Measurements from ENCODE around the gene ADGRG4.
"Not testable (repeated sequence)": the region's sequence is repeated elsewhere in the genome, so short reads cannot be mapped to it uniquely, and the experiment has no call there.

ADGRG4 gene

GRCh38 chrX:136300721-136301120 is at the start of gene ADGRG4:
Gene ADGRG4, plus strand, starts transcription at chrX:136300963. Its CDS starts 7,815 bp downstream, at chrX:136308778.
- DNase-seq: not testable (repeated sequence)

GRCh38 chrX:136251041-136251991 is 49.4 kb upstream of the ADGRG4 start, which contains the start of gene MAP7D3:
Gene MAP7D3, minus strand, starts transcription at chrX:136251400. Its CDS starts 42 bp downstream, at chrX:136251358.
- peak; percentile 78 for DNase-seq

GRCh38 chrX:136255541-136255940 is 45.2 kb upstream of the ADGRG4 start:
- DNase-seq: no peak

GRCh38 chrX:136256026-136256425 is 44.7 kb upstream of the ADGRG4 start:
- no peak for DNase-seq

GRCh38 chrX:136258951-136259350 is 41.8 kb upstream of the ADGRG4 start:
- no peak for DNase-seq

GRCh38 chrX:136259543-136259942 is 41.2 kb upstream of the ADGRG4 start:
- DNase-seq: peak; percentile 23

GRCh38 chrX:136260776-136261175 is 40.0 kb upstream of the ADGRG4 start:
- no peak for DNase-seq

GRCh38 chrX:136261321-136261720 is 39.4 kb upstream of the ADGRG4 start:
- no peak for DNase-seq

GRCh38 chrX:136262243-136262642 is 38.5 kb upstream of the ADGRG4 start:
- DNase-seq: no peak

- DNase-seq: no peak
Observed at GRCh38 chrX:136262812-136263315, 37.9 kb upstream of the ADGRG4 start.

- no peak for DNase-seq
Observed at GRCh38 chrX:136266828-136267227, 33.9 kb upstream of the ADGRG4 start.

GRCh38 chrX:136268051-136269048 is 32.4 kb upstream of the ADGRG4 start:
- peak; percentile 63 for DNase-seq

- no peak for DNase-seq
Observed at GRCh38 chrX:136269921-136270320, 30.8 kb upstream of the ADGRG4 start.

- DNase-seq: no peak
Observed at GRCh38 chrX:136271300-136271699, 29.5 kb upstream of the ADGRG4 start.

- DNase-seq: no peak
Observed at GRCh38 chrX:136272325-136272724, 28.4 kb upstream of the ADGRG4 start.

GRCh38 chrX:136273986-136274385 is 26.8 kb upstream of the ADGRG4 start:
- no peak for DNase-seq

- no peak for DNase-seq
Observed at GRCh38 chrX:136275553-136275952, 25.2 kb upstream of the ADGRG4 start.

GRCh38 chrX:136286375-136286774 is 14.4 kb upstream of the ADGRG4 start:
- DNase-seq: not testable (repeated sequence)

- no peak for DNase-seq
Observed at GRCh38 chrX:136291824-136292223, 8.9 kb upstream of the ADGRG4 start.

- no peak for DNase-seq
Observed at GRCh38 chrX:136292656-136293055, 8.1 kb upstream of the ADGRG4 start.

GRCh38 chrX:136295380-136295779 is 5.4 kb upstream of the ADGRG4 start:
- no peak for DNase-seq

- DNase-seq: no peak
Observed at GRCh38 chrX:136303041-136303440, 2.3 kb downstream of the ADGRG4 start.

- DNase-seq: no peak
Observed at GRCh38 chrX:136304493-136304892, 3.7 kb downstream of the ADGRG4 start.
